Measurements from ENCODE around the gene PITRM1.
"Not testable (repeated sequence)": the region's sequence is repeated elsewhere in the genome, so short reads cannot be mapped to it uniquely, and the experiment has no call there.

The PITRM1 gene

GRCh38 chr10:3198900-3199299 is 26.3 kb upstream of the PITRM1 start:
- DNase-seq: no peak

- peak; percentile 86 for DNase-seq
These were observed 24.9 kb upstream of the PITRM1 start for GRCh38 chr10:3197348-3198003.

GRCh38 chr10:3196958-3197347 is 24.4 kb upstream of the PITRM1 start:
- DNase-seq: no peak

GRCh38 chr10:3196482-3196881 is 23.9 kb upstream of the PITRM1 start:
- DNase-seq: no peak

- DNase-seq: no peak
These were observed 23.1 kb upstream of the PITRM1 start for GRCh38 chr10:3195726-3196125.

- no peak for DNase-seq
These were observed 22.7 kb upstream of the PITRM1 start for GRCh38 chr10:3195286-3195685.

GRCh38 chr10:3194871-3195270 is 22.3 kb upstream of the PITRM1 start:
- no peak for DNase-seq

GRCh38 chr10:3193751-3194150 is 21.2 kb upstream of the PITRM1 start:
- DNase-seq: no peak

- no peak for DNase-seq
These were observed 20.5 kb upstream of the PITRM1 start for GRCh38 chr10:3192856-3193635.

- no peak for DNase-seq
These were observed 18.2 kb upstream of the PITRM1 start for GRCh38 chr10:3190817-3191216.

- not testable (repeated sequence) for DNase-seq
These were observed 14.6 kb upstream of the PITRM1 start for GRCh38 chr10:3187229-3187628.

GRCh38 chr10:3186368-3186767 is 13.8 kb upstream of the PITRM1 start:
- DNase-seq: no peak

GRCh38 chr10:3185386-3185785 is 12.8 kb upstream of the PITRM1 start:
- DNase-seq: no peak

- no peak for DNase-seq
These were observed 7.9 kb upstream of the PITRM1 start for GRCh38 chr10:3180355-3181025.

- no peak for DNase-seq
These were observed 6.6 kb upstream of the PITRM1 start for GRCh38 chr10:3179174-3179573.

- DNase-seq: no peak
These were observed 5.5 kb upstream of the PITRM1 start for GRCh38 chr10:3178042-3178441.

GRCh38 chr10:3173171-3173878 is 743 bp upstream of the PITRM1 start:
- DNase-seq: no peak

GRCh38 chr10:3172081-3172445 is 519 bp downstream of the PITRM1 start:
- no peak for DNase-seq

GRCh38 chr10:3171488-3171887 is 1.1 kb downstream of the PITRM1 start:
- DNase-seq: not testable (repeated sequence)

GRCh38 chr10:3169673-3170072 is 2.9 kb downstream of the PITRM1 start:
- DNase-seq: no peak

- DNase-seq: no peak
These were observed 3.3 kb downstream of the PITRM1 start for GRCh38 chr10:3169271-3169670.

GRCh38 chr10:3167611-3168330 is 4.8 kb downstream of the PITRM1 start:
- no peak for DNase-seq
